HCEC 1CT (cell line): ENCODE measurements around the gene PRKCZ.
"Not testable (repeated sequence)": the region's sequence is repeated elsewhere in the genome, so short reads cannot be mapped to it uniquely, and the experiment has no call there.

Source experiments
- DNase-seq: peaks from one replicate; pipeline ENCODE4 v3.0.0-alpha.2; 2017

The PRKCZ gene

GRCh38 chr1:2104621-2105427, 54.6 kb downstream of the PRKCZ start:
- DNase-seq: no peak

GRCh38 chr1:2105781-2106524, 55.7 kb downstream of the PRKCZ start:
- no peak for DNase-seq

GRCh38 chr1:2106659-2107405, 56.6 kb downstream of the PRKCZ start:
- no peak for DNase-seq

GRCh38 chr1:2107586-2108212, 57.5 kb downstream of the PRKCZ start:
- DNase-seq: no peak

GRCh38 chr1:2108213-2108876, 58.1 kb downstream of the PRKCZ start:
- DNase-seq: no peak

- no peak for DNase-seq
These were observed 58.8 kb downstream of the PRKCZ start for GRCh38 chr1:2108877-2109580.

- no peak for DNase-seq
These were observed 59.4 kb downstream of the PRKCZ start for GRCh38 chr1:2109581-2110021.

GRCh38 chr1:2110191-2110737, 60.1 kb downstream of the PRKCZ start:
- DNase-seq: no peak

- no peak for DNase-seq
These were observed 60.8 kb downstream of the PRKCZ start for GRCh38 chr1:2110738-2111673.

GRCh38 chr1:2111674-2112035, 61.4 kb downstream of the PRKCZ start:
- DNase-seq: no peak

GRCh38 chr1:2112280-2112701, 62.1 kb downstream of the PRKCZ start:
- no peak for DNase-seq

- DNase-seq: no peak
These were observed 63.5 kb downstream of the PRKCZ start for GRCh38 chr1:2113620-2114135.

GRCh38 chr1:2114635-2115007, 64.4 kb downstream of the PRKCZ start:
- not testable (repeated sequence) for DNase-seq

- no peak for DNase-seq
These were observed 64.9 kb downstream of the PRKCZ start for GRCh38 chr1:2115008-2115641.

GRCh38 chr1:2115702-2116341, 65.6 kb downstream of the PRKCZ start:
- no peak for DNase-seq

GRCh38 chr1:2119886-2120285, 69.7 kb downstream of the PRKCZ start:
- no peak for DNase-seq

- DNase-seq: no peak
These were observed 71.0 kb downstream of the PRKCZ start for GRCh38 chr1:2121101-2121691.

GRCh38 chr1:2121794-2122193, 71.6 kb downstream of the PRKCZ start:
- not testable (repeated sequence) for DNase-seq
